Stomach (tissue), 9 donors: Measurements from ENCODE around the gene HSPA4L. TPM values are rescaled to one million over a fixed set of nuclear protein-coding genes. Genes with fewer than 3 reads are reported as not detected.

Source experiments
- DNase-seq, 2 donors: peaks; one replicate each; pipeline versions ENCODE4 v3.0.0 to v3.0.0-alpha.2; 2013 to 2019
- H3K27ac ChIP-seq, 5 donors: fragments of 200-600 bp in 4 of 5; sonication (generic) in 4 of 5; one replicate each; pipeline ENCODE4 v1.5.1; 2013 to 2019; ENCODE audit warnings: mild to moderate bottlenecking in 1 of 5, moderate library complexity in 1 of 5
- H3K27me3 ChIP-seq, 3 donors: fragments of 200-600 bp; sonication (generic); one replicate each; pipeline ENCODE4 v1.5.1; 2017 to 2019; ENCODE audit warnings: mixed run types in 1 of 3
- H3K36me3 ChIP-seq, 4 donors: fragments of 200-600 bp; sonication (generic); 1 replicate in 3 of 4; 2 replicates in 1 of 4; pipeline ENCODE4 v1.5.1; 2016 to 2019
- H3K4me1 ChIP-seq, 4 donors: fragments of 200-600 bp; sonication (generic); one replicate each; pipeline ENCODE4 v1.5.1; 2016 to 2019
- H3K4me3 ChIP-seq, 4 donors: fragments of 200-600 bp; sonication (generic) in 3 of 4; one replicate each; pipeline ENCODE4 v1.5.1; 2016 to 2019; ENCODE audit warnings: mild to moderate bottlenecking in 1 of 4
- H3K9me3 ChIP-seq, 4 donors: fragments of 200-600 bp; sonication (generic); one replicate each; pipeline ENCODE4 v1.5.1; 2016 to 2019
- EP300 ChIP-seq: sonication (generic); formaldehyde crosslinking; IDR thresholded peaks from one replicate; pipeline ENCODE4 v1.6.1; 2017; ENCODE audit warnings: antibody characterized with exemption
- POLR2A ChIP-seq, 4 donors: fragments of 450-650 bp; IDR thresholded peaks; one replicate each; pipeline ENCODE4 v1.6.1; 2016; ENCODE audit warnings: antibody characterized with exemption in 4 of 4, control low read depth in 2 of 4, mild to moderate bottlenecking in 1 of 4, moderate library complexity in 1 of 4
- POLR2AphosphoS5 ChIP-seq, 3 donors: sonication (generic); formaldehyde crosslinking; IDR thresholded peaks; one replicate each; pipeline ENCODE4 v1.6.1; 2016; ENCODE audit warnings: antibody characterized with exemption in 3 of 3
- WGBS, 5 donors: extraction: QIAGEN DNeasy Blood & Tissue Kit in 3 of 5; methylation state at CpG; one replicate each; pipeline versions ENCODE4 v1.1.5 to v1.1.7; 2013 to 2018; 5-methylcytosine and 5-hydroxymethylcytosine counted together
- intact Hi-C: fragments of 100-400 bp; cut with DNase I; formaldehyde crosslinking; loops from one replicate; pipeline ENCODE4 v1.15.1; 2023; ENCODE audit warnings: low total_unique reads
- polyA plus RNA-seq, 3 donors: library from polyadenylated mRNA; stranded (reverse); fragments of 200-250 nt; gene quantifications; one replicate each; pipeline ENCODE4 v1.2.3, GENCODE V29; 2013
- total RNA-seq, 5 donors: library from RNA; depleted of rRNA; stranded (reverse); fragments of >200 nt; gene quantifications; one replicate each; pipeline versions ENCODE4 v1.1.0 to v1.2.3, GENCODE V29; 2014 to 2016
- TF ChIP-seq, protein P1 (sequence below), 7 experiments: fragments of 450-650 bp in 4 of 7; fragments of 200-600 bp in 3 of 7; sonication (generic) in 3 of 7; IDR thresholded peaks; one replicate each; pipeline ENCODE4 v1.5.1; 2016 to 2019; ENCODE audit warnings: antibody characterized with exemption in 7 of 7, control low read depth in 2 of 7, mild to moderate bottlenecking in 1 of 7
- donor health status: healthy with polysubstance abuse.
- donor health status: Bipolar disorder and iron deficiency.
- donor health status: healthy.

The HSPA4L gene
- total and polyA plus RNA-seq, 8 donors, result 0.56 to 17.0 (median 2.9) TPM

DNA sequence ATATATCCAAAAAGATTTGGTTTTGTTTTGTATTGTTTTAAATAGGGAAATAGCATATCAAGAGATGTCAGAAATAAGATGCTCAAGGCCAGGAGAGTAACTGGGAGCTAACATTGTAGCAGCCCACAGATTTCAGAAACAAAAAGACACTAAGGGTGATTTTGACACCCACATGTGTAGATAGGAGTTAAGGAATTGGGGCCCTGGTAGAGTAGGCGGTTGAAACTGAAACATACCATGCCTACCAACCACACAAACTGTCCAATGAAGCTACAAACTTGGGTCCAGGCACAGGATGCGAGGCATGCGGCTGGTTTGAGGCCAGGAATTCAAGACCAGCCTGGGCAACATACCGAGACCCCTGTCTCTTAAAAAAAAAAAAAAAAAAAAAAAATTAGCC, 6.3 kb upstream of the HSPA4L start:
- Histone ChIP-seq H3K4me1 (no peaks in the 10 kb centered on the region), H3K27ac (no peak overlapping the region), H3K9me3 (no peaks in the 10 kb centered on the region), H3K36me3 (no peaks in the 10 kb centered on the region), H3K27me3 (no peaks in the 10 kb centered on the region), H3K4me3 (no peak overlapping the region)
- no peak for DNase-seq
- WGBS, 5 donors, result 93 to 100% (median 94%) methylated on average over 4 of the region's 4 CpGs
- TF ChIP-seq POLR2AphosphoS5 (IDR thresholded peaks at IDR 0.05) (no peak), POLR2A (IDR thresholded peaks at IDR 0.05) (no peak), EP300 (no peak)
- TF ChIP-seq, protein P1, sequence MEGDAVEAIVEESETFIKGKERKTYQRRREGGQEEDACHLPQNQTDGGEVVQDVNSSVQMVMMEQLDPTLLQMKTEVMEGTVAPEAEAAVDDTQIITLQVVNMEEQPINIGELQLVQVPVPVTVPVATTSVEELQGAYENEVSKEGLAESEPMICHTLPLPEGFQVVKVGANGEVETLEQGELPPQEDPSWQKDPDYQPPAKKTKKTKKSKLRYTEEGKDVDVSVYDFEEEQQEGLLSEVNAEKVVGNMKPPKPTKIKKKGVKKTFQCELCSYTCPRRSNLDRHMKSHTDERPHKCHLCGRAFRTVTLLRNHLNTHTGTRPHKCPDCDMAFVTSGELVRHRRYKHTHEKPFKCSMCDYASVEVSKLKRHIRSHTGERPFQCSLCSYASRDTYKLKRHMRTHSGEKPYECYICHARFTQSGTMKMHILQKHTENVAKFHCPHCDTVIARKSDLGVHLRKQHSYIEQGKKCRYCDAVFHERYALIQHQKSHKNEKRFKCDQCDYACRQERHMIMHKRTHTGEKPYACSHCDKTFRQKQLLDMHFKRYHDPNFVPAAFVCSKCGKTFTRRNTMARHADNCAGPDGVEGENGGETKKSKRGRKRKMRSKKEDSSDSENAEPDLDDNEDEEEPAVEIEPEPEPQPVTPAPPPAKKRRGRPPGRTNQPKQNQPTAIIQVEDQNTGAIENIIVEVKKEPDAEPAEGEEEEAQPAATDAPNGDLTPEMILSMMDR (IDR thresholded peaks at IDR 0.05), result no peak
- intact Hi-C loops, result no loop called here

DNA sequence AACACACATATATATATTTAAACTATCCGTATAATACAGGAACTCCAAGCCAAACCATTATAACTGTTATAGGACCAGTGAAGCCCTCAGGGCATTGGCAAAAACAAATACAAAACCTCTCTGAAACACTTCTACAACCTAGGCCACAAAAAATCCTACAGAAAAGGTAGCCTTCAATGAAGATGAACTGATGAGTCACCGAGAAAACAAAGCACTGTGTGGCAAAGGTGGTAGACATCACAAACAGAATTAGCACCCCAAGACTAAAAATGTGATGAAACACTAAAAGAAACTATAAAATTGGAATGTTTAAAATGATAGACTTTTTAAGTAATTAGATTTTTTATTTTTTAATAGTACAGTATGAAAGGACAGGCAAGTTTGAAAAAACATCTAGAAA, 5.5 kb upstream of the HSPA4L start:
- Histone ChIP-seq H3K9me3 (no peaks in the 10 kb centered on the region), H3K4me3 (no peak overlapping the region), H3K4me1 (peaks cover 0 to 6% (median 5%) of the 10 kb centered on the region in 4 donors), H3K27ac (no peak overlapping the region), H3K27me3 (no peaks in the 10 kb centered on the region), H3K36me3 (no peaks in the 10 kb centered on the region)
- intact Hi-C loops, result no loop called here
- no peak for DNase-seq
- TF ChIP-seq POLR2A (IDR thresholded peaks at IDR 0.05) (no peak), EP300 (no peak), POLR2AphosphoS5 (IDR thresholded peaks at IDR 0.05) (no peak)
- TF ChIP-seq, protein P1 (IDR thresholded peaks at IDR 0.05), result no peak
- WGBS, 5 donors, result 78 to 91% (median 83%) methylated on average over 2 of the region's 2 CpGs

DNA sequence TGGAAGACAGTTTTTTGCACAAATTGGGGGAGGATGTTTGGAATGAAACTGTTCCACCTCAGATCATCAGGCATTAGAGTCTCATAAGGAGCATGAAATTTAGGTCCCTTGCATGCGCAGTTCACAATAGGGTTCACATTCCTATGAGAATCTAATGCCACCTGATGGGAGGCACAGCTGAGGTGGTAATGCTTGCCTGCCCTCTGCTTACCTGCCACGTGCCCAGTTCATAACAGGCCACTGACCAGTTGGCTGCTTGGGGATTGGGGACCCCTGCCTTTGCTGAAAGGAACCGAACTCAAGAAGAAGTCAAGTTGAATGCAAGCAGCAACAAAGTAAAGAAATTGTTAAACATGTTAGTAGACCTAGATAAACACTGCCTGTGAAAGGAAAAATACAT, 4.6 kb upstream of the HSPA4L start:
- WGBS, 5 donors, result 53 to 65% (median 61%) methylated on average over 3 of the region's 3 CpGs
- no peak overlapping the region for H3K4me3 ChIP-seq
- DNase-seq, result peak in 1 of 2 donors; percentile 5
- peaks cover 0 to 13% (median 9%) of the 10 kb centered on the region in 4 donors for H3K4me1 ChIP-seq
- TF ChIP-seq POLR2A (IDR thresholded peaks at IDR 0.05) (no peak), EP300 (no peak), POLR2AphosphoS5 (IDR thresholded peaks at IDR 0.05) (no peak)
- TF ChIP-seq, protein P1 (IDR thresholded peaks at IDR 0.05), result no peak
- intact Hi-C loops, result no loop called here
- no peaks in the 10 kb centered on the region for H3K27me3 ChIP-seq
- H3K36me3 ChIP-seq, result no peaks in the 10 kb centered on the region
- no peaks in the 10 kb centered on the region for H3K9me3 ChIP-seq
- H3K27ac ChIP-seq, result no peak overlapping the region

DNA sequence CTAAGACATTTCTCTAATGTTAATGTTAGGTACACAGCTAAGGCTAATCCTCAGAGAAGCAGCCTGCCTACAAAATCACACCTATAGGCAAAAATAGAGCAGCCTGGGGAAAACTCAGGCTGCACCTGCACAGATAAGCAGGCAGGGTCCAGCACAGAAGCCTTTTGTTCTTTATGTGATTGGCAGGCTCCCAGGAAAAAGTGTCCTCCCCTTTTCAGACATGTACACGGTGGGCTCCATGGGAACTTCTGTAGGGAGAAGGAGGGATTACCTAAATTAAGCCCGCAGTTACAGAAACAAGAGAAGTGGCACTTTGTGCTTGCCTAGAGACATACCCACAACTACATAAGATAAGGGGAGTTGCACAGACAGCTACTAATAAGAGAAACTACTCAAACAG, 4.0 kb upstream of the HSPA4L start:
- WGBS, 5 donors, result 24 to 29% (median 27%) methylated on average over 2 of the region's 2 CpGs
- no peak overlapping the region for H3K27ac ChIP-seq

More for the DNA sequence above, 4.0 kb upstream of the HSPA4L start:
- TF ChIP-seq POLR2AphosphoS5 (IDR thresholded peaks at IDR 0.05) (no peak), EP300 (no peak), POLR2A (IDR thresholded peaks at IDR 0.05) (no peak)
- TF ChIP-seq, protein P1 (IDR thresholded peaks at IDR 0.05), result no peak
- Histone ChIP-seq H3K4me1 (peaks cover 0 to 19% (median 9%) of the 10 kb centered on the region in 4 donors), H3K27me3 (no peaks in the 10 kb centered on the region), H3K9me3 (no peaks in the 10 kb centered on the region), H3K36me3 (no peaks in the 10 kb centered on the region), H3K4me3 (no peak overlapping the region)
- peak in 1 of 2 donors; percentile 57 for DNase-seq
- intact Hi-C loops, result no loop called here
